ENCODE data around the gene MYO3B.

- peak; percentile 43 to 81 (median 74) for TF ChIP-seq CTCF (IDR thresholded peaks at IDR 0.05)
- no peak for TF ChIP-seq POLR2A (IDR thresholded peaks at IDR 0.05)
- no peak for TF ChIP-seq EP300 (IDR thresholded peaks at IDR 0.05)
Measured at GRCh38 chr2:170409164-170409535, 231.2 kb downstream of the MYO3B start.

Data from sigmoid colon (tissue), 4 donors.